T-cell (primary cell): ENCODE measurements around the gene PRKAG1. TPM values are rescaled to one million over a fixed set of nuclear protein-coding genes. Genes with fewer than 3 reads are reported as not detected.
"Not testable (repeated sequence)": the region's sequence is repeated elsewhere in the genome, so short reads cannot be mapped to it uniquely, and the experiment has no call there.

Experiments used
- ATAC-seq, 4 experiments: fragments of 200-7000 bp in 3 of 4; fragments of 150-1000 bp in 1 of 4; cut with Tn5 transposase; replicated peaks in 1 of 4; 1 replicate in 3 of 4; 2 replicates in 1 of 4; pipeline ENCODE4 v1.10.0; 2021; ENCODE audit warnings: moderate library complexity in 3 of 4, mild to moderate bottlenecking in 2 of 4, moderate number of reproducible peaks in 1 of 4
- CTCF ChIA-PET, 2 donors: fragments of 300-600 bp; sonication (Branson Sonifier 250); formaldehyde crosslinking; loops; one replicate each; lab custom pipeline; 2022; ENCODE audit warnings: antibody characterized with exemption in 2 of 2; lab: Charles Lee
- POLR2A ChIA-PET, 2 donors: fragments of 300-600 bp; sonication (Branson Sonifier 250); formaldehyde crosslinking; loops; one replicate each; lab custom pipeline; 2022; ENCODE audit warnings: antibody characterized with exemption in 2 of 2; lab: Charles Lee
- DNase-seq, 35 experiments: peaks; one replicate each; pipeline versions ENCODE4 v3.0.0 to v3.0.0-alpha.2; 2013 to 2023
- H3K27ac ChIP-seq: one replicate; pipeline ENCODE4 v1.5.1; 2013; ENCODE audit warnings: low read length
- H3K27me3 ChIP-seq, 2 experiments: replicated peaks in 1 of 2; 1 replicate in 1 of 2; 2 replicates in 1 of 2; pipeline versions ENCODE4 v1.6.1 to v1.7.0; 2013; ENCODE audit warnings: low read length in 1 of 2, mixed read lengths in 1 of 2; ENCODE audit not compliant: control insufficient read depth in 2 of 2, insufficient read depth in 2 of 2; ENCODE audit errors: extremely low read depth in 1 of 2
- H3K36me3 ChIP-seq, 2 donors: 1 replicate in 1 of 2; 2 replicates in 1 of 2; pipeline versions ENCODE4 v1.6.1 to v1.7.0; 2013; ENCODE audit warnings: low read length in 1 of 2; ENCODE audit not compliant: control insufficient read depth in 2 of 2, insufficient read depth in 1 of 2; ENCODE audit errors: extremely low read depth in 1 of 2
- H3K4me1 ChIP-seq, 2 experiments: 1 replicate in 1 of 2; 2 replicates in 1 of 2; pipeline versions ENCODE4 v1.6.1 to v1.7.0; 2013; ENCODE audit warnings: low read length in 2 of 2, mixed read lengths in 1 of 2; ENCODE audit not compliant: insufficient read depth in 2 of 2, control insufficient read depth in 1 of 2; ENCODE audit errors: extremely low read depth in 1 of 2
- H3K4me3 ChIP-seq, 2 donors: 1 replicate in 1 of 2; 2 replicates in 1 of 2; pipeline versions ENCODE4 v1.5.1 to v1.7.0; 2013; ENCODE audit warnings: mild to moderate bottlenecking in 2 of 2, low read length in 1 of 2, moderate library complexity in 1 of 2; ENCODE audit not compliant: control insufficient read depth in 1 of 2; ENCODE audit errors: extremely low read depth in 1 of 2
- H3K9me3 ChIP-seq: 2 replicates; pipeline ENCODE4 v1.7.0; 2013
- H3K27ac Mint-ChIP-seq, 2 donors: one replicate each; pipeline ENCODE4 v1.8.0; 2020 to 2021; ENCODE audit warnings: mild to moderate bottlenecking in 2 of 2, mixed read lengths in 2 of 2
- H3K27me3 Mint-ChIP-seq, 2 donors: one replicate each; pipeline ENCODE4 v1.8.0; 2021 to 2022; ENCODE audit warnings: mixed read lengths in 2 of 2
- H3K36me3 Mint-ChIP-seq: one replicate; pipeline ENCODE4 v1.8.0; 2021; ENCODE audit warnings: mixed read lengths
- H3K4me1 Mint-ChIP-seq, 3 donors: one replicate each; pipeline ENCODE4 v1.8.0; 2020 to 2022; ENCODE audit warnings: mixed read lengths in 3 of 3, mild to moderate bottlenecking in 1 of 3
- H3K4me3 Mint-ChIP-seq, 3 donors: one replicate each; pipeline ENCODE4 v1.8.0; 2020 to 2022; ENCODE audit warnings: mild to moderate bottlenecking in 3 of 3, mixed read lengths in 3 of 3, moderate library complexity in 3 of 3
- H3K9me3 Mint-ChIP-seq, 3 donors: one replicate each; pipeline ENCODE4 v1.8.0; 2020 to 2022; ENCODE audit warnings: mixed read lengths in 3 of 3
- WGBS: methylation state at CpG from one replicate; pipeline ENCODE4 v1.1.5; 2013; ENCODE audit warnings: missing lambda C conversion rate; ENCODE audit not compliant: insufficient coverage; 5-methylcytosine and 5-hydroxymethylcytosine counted together
- total RNA-seq, 35 experiments: library from RNA in 6 of 35; stranded (reverse) in 6 of 35; fragments of 120-200 nt in 1 of 35; gene quantifications; one replicate each; pipeline versions ENCODE4 v1.2.1 to v1.2.4 and lab custom pipeline; 2013 to 2026

The PRKAG1 gene
- 10 to 100 TPM; 42.5 to 54.6 (median 48.3) TPM for total RNA-seq
- total RNA-seq (2013), result 45.5 TPM
- total RNA-seq (lab: John Stamatoyannopoulos, UW), result 1.9 to 9.1 (median 4.9) reads per million in 29 experiments

- peak within 1 kb of the TSS; percentile 95 to 96 for H3K27ac Mint-ChIP-seq
- Histone ChIP-seq H3K27me3 (no peaks in the 10 kb centered on the region), H3K4me3 (peak within 1 kb of the TSS; percentile 74 to 89), H3K4me1 (peaks cover 6 to 28% of the 10 kb centered on the region in 2 experiments), H3K9me3 (no peaks in the 10 kb centered on the region), H3K36me3 (peaks cover 7 to 23% of the 10 kb centered on the region in 2 donors), H3K27ac (peak within 1 kb of the TSS; percentile 94)
- POLR2A ChIA-PET, result interaction anchor here in 1 of 2 donors (1.2 kb wide), 1 partner anchor 11 kb away, joined by 4 read pairs; no protein-coding TSS in a partner anchor
- 0% methylated on average over 36 of the region's 59 CpGs for WGBS
- no peaks in the 10 kb centered on the region for H3K9me3 Mint-ChIP-seq
- ATAC-seq, result peak; percentile 91 to 93 (median 92)
- peak within 1 kb of the TSS; percentile 88 to 91 (median 90) for H3K4me3 Mint-ChIP-seq
- peaks cover 45 to 49% (median 45%) of the 10 kb centered on the region in 3 donors for H3K4me1 Mint-ChIP-seq
- CTCF ChIA-PET, result interaction anchor here (0.6 to 2.0 kb wide), 8 partner anchors 18 to 58 kb away, joined by 3 to 22 read pairs (median 5); no protein-coding TSS in a partner anchor
- peaks cover 37% of the 10 kb centered on the region for H3K36me3 Mint-ChIP-seq
- DNase-seq, result peak; percentile 92 to 99 (median 97)
- no peaks in the 10 kb centered on the region for H3K27me3 Mint-ChIP-seq
These were observed at the start of gene PRKAG1 for GRCh38 chr12:49018261-49019119. TSS of gene PRKAG1 (minus strand) at chr12:49018776. CDS start at chr12:49018740, 36 bp downstream.

GRCh38 chr12:49066120-49066519, 47.5 kb upstream of the PRKAG1 start:
- no peak for DNase-seq
- Histone ChIP-seq H3K4me3 (no peak overlapping the region), H3K9me3 (no peaks in the 10 kb centered on the region), H3K4me1 (peaks cover 8 to 25% of the 10 kb centered on the region in 2 experiments), H3K27me3 (peaks cover 0 to under 1% of the 10 kb centered on the region in 2 experiments), H3K27ac (no peak overlapping the region), H3K36me3 (peaks cover 0 to 8% of the 10 kb centered on the region in 2 donors)
- ATAC-seq, result no peak
- Mint-ChIP-seq H3K36me3 (peaks cover 4% of the 10 kb centered on the region), H3K9me3 (no peaks in the 10 kb centered on the region), H3K27ac (no peak overlapping the region), H3K27me3 (no peaks in the 10 kb centered on the region), H3K4me3 (no peak overlapping the region), H3K4me1 (peaks cover 28 to 29% (median 28%) of the 10 kb centered on the region in 3 donors)
- WGBS, result 88% methylated on average over 4 of the region's 4 CpGs
- CTCF ChIA-PET, result interaction anchor here (0.5 to 5.5 kb wide), 8 partner anchors 12 to 539 kb away, joined by 3 to 37 read pairs (median 7); partner anchors contain the start of genes DHH (in 1 of the 2) and FAM186B (in 1 of the 2)
- POLR2A ChIA-PET, result interaction anchor here in 1 of 2 donors (0.6 kb wide), 1 partner anchor 37 kb away, joined by 3 read pairs; no protein-coding TSS in a partner anchor

- H3K27ac ChIP-seq, result no peak overlapping the region
- H3K27ac Mint-ChIP-seq, result no peak overlapping the region
- peaks cover 0 to 2% of the 10 kb centered on the region in 2 experiments for H3K27me3 ChIP-seq
- peaks cover 0 to 8% of the 10 kb centered on the region in 2 donors for H3K36me3 ChIP-seq
- no peaks in the 10 kb centered on the region for H3K9me3 ChIP-seq
- H3K36me3 Mint-ChIP-seq, result peaks cover 4% of the 10 kb centered on the region
- H3K9me3 Mint-ChIP-seq, result no peaks in the 10 kb centered on the region
- no peak overlapping the region for H3K4me3 Mint-ChIP-seq
- H3K4me1 ChIP-seq, result peaks cover 7 to 24% of the 10 kb centered on the region in 2 experiments
- no peak for ATAC-seq
- WGBS, result 100% methylated on average over 1 of the region's 5 CpGs
- H3K27me3 Mint-ChIP-seq, result no peaks in the 10 kb centered on the region
- POLR2A ChIA-PET, result interaction anchor here in 1 of 2 donors (0.5 kb wide), 1 partner anchor 8 kb away, joined by 3 read pairs; no protein-coding TSS in a partner anchor
- no peak overlapping the region for H3K4me3 ChIP-seq
- DNase-seq, result no peak
- CTCF ChIA-PET, result interaction anchor here (0.5 to 5.5 kb wide), 14 partner anchors 9 to 89 kb away, joined by 3 to 37 read pairs (median 4); partner anchors contain the start of genes DHH (in 1 of the 2) and TUBA1B (in 1 of the 2)
- peaks cover 24 to 26% (median 25%) of the 10 kb centered on the region in 3 donors for H3K4me1 Mint-ChIP-seq
These were observed 46.2 kb upstream of the PRKAG1 start for GRCh38 chr12:49064767-49065152.

GRCh38 chr12:49061916-49062315, 43.3 kb upstream of the PRKAG1 start:
- H3K27ac Mint-ChIP-seq, H3K36me3 Mint-ChIP-seq, H3K4me3 ChIP-seq, H3K9me3 Mint-ChIP-seq, H3K27me3 ChIP-seq, H3K36me3 ChIP-seq, ATAC-seq, H3K27ac ChIP-seq, POLR2A ChIA-PET, H3K9me3 ChIP-seq, DNase-seq, H3K27me3 Mint-ChIP-seq: not testable (repeated sequence)
- Mint-ChIP-seq H3K4me1 (peaks cover 34 to 39% (median 38%) of the 10 kb centered on the region in 3 donors), H3K4me3 (peak overlapping the region; percentile 88 to 97 (median 94))
- H3K4me1 ChIP-seq, result peaks cover 26 to 40% of the 10 kb centered on the region in 2 experiments
- CTCF ChIA-PET, result interaction anchor here (0.5 to 0.9 kb wide), 2 partner anchors 32 to 117 kb away, joined by 3 to 5 read pairs; partner anchors contain the start of gene DHH (in 1 of the 2)
- 97% methylated on average over 4 of the region's 17 CpGs for WGBS

GRCh38 chr12:49061157-49061650, 42.6 kb upstream of the PRKAG1 start:
- POLR2A ChIA-PET, result interaction anchor here in 1 of 2 donors (0.6 kb wide), 1 partner anchor 11 kb away, joined by 4 read pairs; no protein-coding TSS in a partner anchor
- Mint-ChIP-seq H3K4me1 (peaks cover 41 to 47% (median 45%) of the 10 kb centered on the region in 3 donors), H3K27ac (peak overlapping the region; percentile 89 to 98), H3K27me3 (no peaks in the 10 kb centered on the region), H3K4me3 (peak overlapping the region; percentile 88 to 97 (median 94)), H3K36me3 (peaks cover 4% of the 10 kb centered on the region), H3K9me3 (no peaks in the 10 kb centered on the region)
- CTCF ChIA-PET, result no interaction called here
- H3K4me1 ChIP-seq, result peaks cover 33 to 47% of the 10 kb centered on the region in 2 experiments
- H3K36me3 ChIP-seq, result peaks cover 0 to 6% of the 10 kb centered on the region in 2 donors
- H3K27ac ChIP-seq, result peak overlapping the region; percentile 84
- 0% methylated on average over 7 of the region's 16 CpGs for WGBS
- no peaks in the 10 kb centered on the region for H3K9me3 ChIP-seq
- DNase-seq (no peak), ATAC-seq (peak in 1 of 4 experiments; percentile 0)
- H3K4me3 ChIP-seq, result peak overlapping the region; percentile 92 to 99
- H3K27me3 ChIP-seq, result peaks cover 0 to 2% of the 10 kb centered on the region in 2 experiments
